Uterus (tissue), 2 donors: ENCODE results near the gene GREM1.

ENCODE experiments used
- POLR2A ChIP-seq, 2 donors: fragments of 450-650 bp; IDR thresholded peaks; one replicate each; pipeline ENCODE4 v1.6.1; 2016; ENCODE audit warnings: antibody characterized with exemption in 2 of 2, mild to moderate bottlenecking in 1 of 2, moderate library complexity in 1 of 2
- TF ChIP-seq, protein P1 (sequence below), 4 experiments: fragments of 200-600 bp in 2 of 4; fragments of 450-650 bp in 2 of 4; sonication (generic) in 2 of 4; IDR thresholded peaks; one replicate each; pipeline ENCODE4 v1.5.1; 2016 to 2019; ENCODE audit warnings: antibody characterized with exemption in 4 of 4, mild to moderate bottlenecking in 2 of 4, moderate library complexity in 1 of 4

DNA sequence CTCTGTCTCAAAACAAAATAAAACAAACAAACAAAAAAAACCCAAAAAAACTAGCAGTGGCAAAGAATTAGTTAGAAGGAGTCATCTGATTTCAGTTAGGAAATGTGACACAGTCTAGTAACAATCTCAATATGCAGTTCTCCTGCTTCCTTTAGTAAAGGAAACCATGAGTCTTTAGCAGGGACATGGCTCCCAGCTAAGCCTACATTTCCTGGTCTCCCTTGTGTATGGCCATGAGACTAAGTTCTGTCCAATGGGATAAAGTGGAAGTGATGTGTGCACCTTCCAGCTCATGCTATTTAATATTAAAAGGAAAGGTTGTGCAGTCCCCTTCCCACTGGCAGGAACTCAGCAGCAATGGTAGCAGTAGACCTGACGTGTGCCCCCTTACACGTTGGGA, 74.6 kb downstream of the GREM1 start:
- TF ChIP-seq, protein P1, sequence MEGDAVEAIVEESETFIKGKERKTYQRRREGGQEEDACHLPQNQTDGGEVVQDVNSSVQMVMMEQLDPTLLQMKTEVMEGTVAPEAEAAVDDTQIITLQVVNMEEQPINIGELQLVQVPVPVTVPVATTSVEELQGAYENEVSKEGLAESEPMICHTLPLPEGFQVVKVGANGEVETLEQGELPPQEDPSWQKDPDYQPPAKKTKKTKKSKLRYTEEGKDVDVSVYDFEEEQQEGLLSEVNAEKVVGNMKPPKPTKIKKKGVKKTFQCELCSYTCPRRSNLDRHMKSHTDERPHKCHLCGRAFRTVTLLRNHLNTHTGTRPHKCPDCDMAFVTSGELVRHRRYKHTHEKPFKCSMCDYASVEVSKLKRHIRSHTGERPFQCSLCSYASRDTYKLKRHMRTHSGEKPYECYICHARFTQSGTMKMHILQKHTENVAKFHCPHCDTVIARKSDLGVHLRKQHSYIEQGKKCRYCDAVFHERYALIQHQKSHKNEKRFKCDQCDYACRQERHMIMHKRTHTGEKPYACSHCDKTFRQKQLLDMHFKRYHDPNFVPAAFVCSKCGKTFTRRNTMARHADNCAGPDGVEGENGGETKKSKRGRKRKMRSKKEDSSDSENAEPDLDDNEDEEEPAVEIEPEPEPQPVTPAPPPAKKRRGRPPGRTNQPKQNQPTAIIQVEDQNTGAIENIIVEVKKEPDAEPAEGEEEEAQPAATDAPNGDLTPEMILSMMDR (IDR thresholded peaks at IDR 0.05): no peak
- no peak for TF ChIP-seq POLR2A (IDR thresholded peaks at IDR 0.05)
